NCI-H526 treated with DMSO at 0.1 percent for 48 hours (cell line): ENCODE results near the gene SHC4.

Experiments used
- DNase-seq: peaks from one replicate; lab custom pipeline; 2025; lab: John Stamatoyannopoulos, UW

SHC4 gene

DNA sequence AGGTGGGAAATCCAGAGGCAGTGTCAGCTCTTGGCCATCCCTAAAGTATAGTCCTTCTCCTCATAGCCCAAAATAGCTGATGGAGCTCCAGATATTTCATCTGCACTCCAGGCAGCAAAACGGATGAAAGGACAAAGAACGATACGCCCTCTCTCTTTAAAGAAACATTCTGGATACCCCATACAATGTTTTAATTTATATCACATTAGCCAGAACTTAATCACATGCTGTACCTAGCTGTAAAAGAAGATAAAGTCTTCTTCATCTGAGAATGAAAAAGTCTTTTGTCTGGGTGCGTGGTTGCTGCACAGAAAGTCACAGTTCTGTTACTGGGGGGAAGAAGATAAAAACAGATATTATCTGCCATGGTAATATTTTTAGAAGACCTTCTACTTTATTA is 4.3 kb upstream of the SHC4 start:
- no peak for DNase-seq

DNA sequence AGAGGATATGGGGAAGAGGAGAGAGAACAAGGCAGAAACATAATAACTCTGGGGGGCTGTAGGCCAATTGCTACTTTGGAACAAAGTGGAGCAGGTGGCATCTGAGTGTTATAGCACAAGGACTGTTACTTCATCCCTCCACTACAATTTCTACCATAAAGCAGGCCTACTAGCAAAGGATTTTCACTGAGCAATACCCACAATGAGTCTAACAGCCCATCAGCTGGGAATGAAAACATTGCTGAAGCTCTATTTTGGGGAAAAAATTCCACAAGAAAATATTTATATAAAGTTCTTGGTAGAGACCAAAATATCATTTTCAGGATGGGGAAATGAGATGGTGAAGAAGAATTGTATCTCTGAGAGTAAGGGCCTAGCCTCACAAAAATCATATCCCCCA is 3.6 kb upstream of the SHC4 start:
- no peak for DNase-seq

DNA sequence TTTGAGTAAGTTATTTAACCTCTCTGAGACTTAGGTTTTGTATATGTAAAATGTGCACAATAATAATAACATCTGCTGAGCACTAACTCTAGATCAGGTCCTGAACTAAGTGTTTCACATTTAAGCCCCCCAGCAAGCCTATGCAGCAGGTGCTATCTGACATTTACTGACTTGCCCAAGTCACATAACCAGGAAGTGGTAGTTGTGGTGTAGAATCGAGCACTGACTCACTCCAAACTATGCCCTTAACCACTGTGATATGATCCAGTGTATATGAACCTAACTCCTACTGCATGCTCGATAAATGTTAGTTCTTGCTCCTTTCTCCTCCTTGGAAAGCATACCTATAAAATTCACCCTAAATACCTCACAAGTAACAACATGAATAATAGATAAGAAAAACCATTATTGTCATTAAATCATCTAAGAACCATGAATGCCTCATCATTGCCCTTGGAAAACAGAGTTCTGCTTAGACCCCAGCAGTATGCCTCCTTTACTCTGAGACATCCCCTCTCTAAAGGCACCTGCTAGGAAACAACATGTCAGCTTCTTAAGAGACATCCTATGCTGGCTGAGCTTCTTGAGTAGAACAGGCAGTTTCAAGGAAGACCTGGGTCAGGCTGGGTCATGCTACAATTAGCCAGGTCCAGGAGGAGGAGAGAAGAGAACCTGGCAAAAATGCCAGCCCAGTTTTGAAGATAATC is 3.0 kb upstream of the SHC4 start:
- no peak for DNase-seq

DNA sequence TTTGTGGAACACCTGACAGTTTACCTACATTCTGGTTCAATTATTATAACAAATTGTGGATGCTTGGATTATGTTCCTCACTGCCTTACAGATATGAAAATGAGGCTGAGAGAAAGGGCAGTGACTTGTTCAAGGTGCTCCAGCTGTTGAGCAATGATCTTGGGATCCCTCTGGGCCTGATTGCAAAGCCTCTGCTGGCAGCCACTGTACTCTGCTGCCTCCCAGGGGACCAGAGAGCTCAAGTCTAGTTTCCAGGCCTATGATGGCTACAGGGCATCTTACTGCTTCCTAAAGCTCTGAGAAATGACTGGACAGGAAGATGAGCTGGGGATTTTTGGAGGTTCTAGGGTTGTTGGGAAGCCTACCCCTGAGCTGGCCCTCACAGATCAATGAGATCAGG is 2.3 kb upstream of the SHC4 start:
- no peak for DNase-seq

DNA sequence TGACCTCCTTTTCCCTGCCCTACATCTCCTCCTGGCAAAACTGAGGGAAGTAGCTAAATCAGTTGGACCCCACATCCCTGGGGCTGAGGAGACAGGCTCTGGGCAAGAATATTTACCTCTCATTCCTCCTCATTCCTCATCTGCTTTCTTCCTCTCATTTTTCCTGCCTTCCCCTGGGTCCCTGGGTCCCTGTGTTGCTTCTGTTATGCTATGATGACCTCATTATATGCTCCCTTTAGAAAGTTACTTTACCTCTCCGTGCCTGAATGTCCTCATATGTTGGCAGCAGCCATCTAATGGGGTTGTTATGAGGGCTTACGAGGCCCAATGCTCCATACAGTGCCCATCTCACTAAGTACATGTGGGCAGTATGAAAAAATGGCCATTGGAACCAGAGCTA is 1.2 kb upstream of the SHC4 start:
- DNase-seq, result no peak

DNA sequence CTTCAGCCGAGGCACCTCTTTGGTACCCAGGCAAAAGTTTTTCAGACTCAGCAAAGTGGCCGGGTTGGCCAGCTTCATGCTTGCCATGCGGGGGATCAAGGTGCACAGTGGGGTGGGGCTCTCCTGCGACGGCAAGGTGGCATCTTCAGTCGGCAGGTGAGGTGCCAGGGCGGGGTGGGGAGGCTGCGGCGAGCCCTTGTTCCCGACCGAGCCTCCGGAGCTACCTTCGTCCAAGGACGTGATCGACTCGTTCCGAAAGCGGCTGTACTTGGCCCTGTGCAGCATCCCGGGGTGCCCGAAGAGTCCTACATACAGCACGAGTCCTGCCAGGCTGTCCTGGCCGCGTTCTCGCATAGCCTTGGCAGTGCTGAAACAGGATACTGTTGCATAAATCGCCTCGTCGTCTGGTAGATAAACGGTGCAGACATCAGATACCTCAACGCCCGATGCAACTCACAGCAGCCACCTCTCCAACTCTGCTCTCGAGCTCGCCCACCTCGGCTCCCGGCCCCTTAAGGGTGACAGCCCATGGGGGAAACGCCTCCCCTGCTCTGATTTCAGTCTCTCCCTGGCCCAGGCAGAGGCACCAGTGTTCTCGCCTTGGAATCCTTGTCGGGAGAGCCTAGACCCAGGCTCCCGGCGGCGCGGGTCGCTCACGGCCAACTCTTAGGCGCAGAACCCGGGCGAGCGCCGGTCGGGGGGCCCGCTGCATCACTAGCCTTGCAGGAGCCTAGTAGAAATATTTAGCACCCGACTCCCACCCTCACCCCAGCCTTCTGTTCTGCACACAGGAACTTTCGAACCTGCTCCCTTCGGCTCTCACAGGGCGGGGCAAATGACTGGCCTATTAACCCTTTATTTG is 826 bp downstream of the SHC4 start:
- DNase-seq, result peak; percentile 37

DNA sequence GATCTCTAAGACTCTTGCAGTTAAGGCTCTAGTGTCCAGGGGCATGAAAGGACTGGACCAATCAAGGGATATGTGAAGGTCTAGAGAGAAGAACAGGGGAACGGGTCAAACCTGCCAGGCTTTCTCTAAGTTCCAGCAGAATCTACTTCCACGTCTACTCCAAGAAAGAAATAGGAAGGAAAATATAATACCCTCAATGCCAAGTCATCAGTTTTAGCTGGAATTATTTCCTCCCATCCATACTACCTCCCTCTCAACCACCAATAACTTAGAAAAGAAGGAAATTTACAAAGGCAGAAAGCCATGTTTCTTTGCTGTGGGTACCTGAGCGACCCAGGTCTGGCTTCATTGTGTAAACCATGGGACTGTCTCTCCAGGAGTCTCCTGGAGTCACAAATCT is 7.8 kb downstream of the SHC4 start:
- no peak for DNase-seq

DNA sequence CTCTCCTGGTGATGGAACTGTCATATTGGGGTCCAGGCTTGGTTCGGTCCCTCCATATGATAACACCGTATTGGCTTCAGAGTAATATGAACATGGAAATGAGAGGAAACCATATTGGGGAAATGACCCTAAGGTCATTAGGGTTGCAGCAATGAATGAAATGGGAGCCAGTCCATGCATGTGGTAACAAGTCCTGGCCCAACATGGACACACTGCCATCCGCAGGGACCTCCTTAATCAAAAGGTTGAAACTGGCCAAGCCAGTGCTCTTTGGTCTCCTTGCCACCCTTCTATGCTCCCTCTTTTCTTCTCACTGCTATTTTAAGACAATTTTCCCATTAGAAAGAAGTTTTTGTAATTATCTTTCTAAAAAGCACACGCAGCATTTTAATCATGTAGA is 8.3 kb downstream of the SHC4 start:
- no peak for DNase-seq

DNA sequence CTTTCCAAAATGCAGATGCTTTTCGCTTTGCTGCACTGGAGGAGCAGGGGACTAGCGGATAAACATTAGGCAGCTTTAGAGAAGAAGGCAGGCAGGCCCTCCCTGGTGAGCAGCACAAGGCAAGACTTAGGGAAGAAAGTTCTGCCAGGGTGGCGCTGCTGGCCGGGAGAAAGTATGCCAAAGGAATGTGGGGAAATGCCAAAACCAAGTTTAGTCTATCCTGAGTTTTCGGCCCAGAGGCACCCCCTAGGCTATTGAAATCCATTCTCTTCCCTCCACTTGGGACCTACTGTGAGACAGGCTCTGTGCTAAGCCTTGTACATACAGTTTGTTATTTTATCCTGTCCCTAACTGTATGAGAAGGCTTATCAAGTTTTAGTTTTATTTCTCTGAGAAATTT is 9.2 kb downstream of the SHC4 start:
- no peak for DNase-seq

DNA sequence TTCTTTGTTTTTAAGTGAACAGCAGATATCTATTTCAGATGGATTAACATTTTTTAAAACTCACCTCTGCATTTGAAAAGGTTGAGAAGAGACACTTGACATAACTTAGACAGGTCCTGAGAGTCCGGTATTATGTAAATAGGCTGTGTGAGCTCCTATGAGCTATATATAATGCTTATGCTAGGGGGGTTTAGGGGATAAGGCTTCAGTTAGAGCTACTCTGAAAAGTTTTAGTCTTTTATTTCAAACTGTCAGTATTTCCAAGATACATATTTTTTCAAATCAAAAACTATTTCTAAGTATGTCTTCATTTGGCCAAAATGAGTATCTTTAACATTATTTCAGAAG is 16.9 kb downstream of the SHC4 start:
- no peak for DNase-seq

DNA sequence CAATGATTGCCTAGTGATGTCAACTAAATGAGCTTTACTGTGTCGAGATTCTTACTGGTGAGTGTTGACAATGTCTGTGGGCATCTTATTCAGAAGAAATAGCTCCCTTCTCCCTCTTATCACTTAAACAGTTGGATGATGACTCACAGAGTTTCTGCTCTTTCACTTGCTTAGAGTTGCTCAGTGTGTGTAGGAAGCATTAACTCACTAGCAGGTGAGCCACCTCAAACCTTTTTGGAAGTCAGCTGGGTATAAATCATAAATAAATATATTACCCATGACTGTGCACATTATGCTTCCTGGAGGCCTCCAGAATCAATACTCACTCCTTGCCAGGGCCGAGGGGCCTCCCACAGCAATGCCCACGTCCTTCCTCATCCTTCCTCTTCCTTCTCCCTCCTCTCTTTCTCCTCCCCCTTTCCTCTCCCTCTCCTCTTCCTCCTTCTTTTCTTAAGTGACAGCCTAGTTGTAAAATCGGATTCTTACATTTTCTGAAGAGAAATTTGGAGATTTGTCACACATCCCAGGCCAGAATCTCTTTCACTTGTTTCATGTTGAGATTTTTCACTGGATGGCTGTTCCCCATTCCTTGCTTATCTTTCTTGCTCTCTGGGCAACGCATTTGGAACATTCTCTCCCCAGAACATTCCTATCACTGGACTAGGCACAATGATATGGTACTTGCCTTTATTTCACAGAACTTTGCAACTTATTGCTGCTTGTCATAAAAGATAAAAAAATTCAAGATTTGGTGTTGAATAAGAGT is 17.5 kb downstream of the SHC4 start:
- no peak for DNase-seq

DNA sequence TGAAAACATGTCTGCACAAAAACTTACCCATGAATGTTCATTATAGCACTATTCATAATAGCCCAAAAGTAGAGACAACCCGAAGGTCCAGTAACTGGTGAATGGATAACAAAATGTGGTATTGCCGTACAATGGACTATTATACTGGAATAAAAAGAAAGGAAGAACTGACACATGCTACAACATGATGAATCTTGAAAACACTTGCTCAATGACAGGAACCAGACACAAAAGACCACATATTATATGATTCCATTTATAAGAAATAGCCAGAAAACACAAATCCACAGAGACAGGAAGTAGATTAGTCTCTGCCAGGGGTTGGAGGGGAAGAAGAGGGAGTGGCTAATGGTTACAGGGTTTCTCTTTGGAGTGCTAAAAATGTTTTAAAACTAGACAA is 18.3 kb downstream of the SHC4 start:
- no peak for DNase-seq

DNA sequence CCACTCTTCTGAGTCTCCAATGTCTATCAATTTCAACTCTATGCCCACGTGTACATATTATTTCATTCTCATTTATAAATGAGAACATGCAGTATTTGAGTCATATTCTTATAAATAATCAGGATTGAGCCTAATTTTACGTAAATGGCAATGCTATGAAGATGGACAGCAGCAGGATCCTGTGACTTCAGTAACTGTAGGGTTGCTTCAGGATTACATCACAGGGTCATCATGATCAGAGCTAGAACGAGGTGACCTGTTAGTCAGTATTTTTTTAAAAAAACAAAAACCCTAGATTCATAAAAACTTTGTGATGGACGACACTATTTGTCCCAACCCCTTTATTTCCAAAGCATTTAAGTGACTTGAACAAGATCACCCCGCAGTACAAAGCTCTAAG is 21.8 kb downstream of the SHC4 start:
- no peak for DNase-seq

DNA sequence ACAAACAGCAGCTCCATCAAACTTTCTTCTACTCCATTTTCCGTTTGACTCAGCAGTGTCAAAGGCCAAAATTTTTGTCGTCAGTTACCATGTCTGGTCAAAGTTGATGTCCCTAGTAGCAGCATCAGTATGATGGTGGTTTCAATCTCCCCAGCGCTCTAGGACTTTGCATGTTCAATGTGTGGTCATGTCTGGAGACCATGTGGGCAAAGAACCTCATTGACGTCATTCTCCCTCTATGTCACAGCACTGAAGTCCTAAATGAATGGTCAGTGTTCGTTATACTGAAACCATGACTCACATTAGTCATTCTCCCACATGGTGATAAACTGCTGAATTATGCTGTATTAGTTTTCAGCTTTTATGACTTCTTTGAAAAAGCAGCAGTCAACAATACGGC is 23.2 kb downstream of the SHC4 start:
- no peak for DNase-seq

DNA sequence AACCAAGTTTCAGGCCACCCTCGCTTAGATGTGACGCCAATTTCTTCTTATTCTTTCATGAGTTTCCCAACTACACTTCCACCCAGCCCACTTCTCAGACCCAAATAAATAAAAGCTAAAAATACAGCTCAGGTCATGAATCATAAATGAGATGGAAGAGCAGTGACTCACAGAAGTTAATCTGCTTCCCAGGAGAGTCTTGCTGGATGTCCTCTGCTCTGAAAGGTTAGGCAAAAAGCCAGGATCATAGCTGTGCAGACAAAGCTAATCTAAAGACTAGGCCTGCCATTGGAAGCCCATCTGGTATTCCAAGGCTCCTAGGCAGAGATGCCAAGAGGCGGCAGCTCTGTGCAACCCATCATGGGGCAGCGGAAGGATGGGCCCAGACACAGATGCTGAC is 24.1 kb downstream of the SHC4 start:
- DNase-seq, result no peak

DNA sequence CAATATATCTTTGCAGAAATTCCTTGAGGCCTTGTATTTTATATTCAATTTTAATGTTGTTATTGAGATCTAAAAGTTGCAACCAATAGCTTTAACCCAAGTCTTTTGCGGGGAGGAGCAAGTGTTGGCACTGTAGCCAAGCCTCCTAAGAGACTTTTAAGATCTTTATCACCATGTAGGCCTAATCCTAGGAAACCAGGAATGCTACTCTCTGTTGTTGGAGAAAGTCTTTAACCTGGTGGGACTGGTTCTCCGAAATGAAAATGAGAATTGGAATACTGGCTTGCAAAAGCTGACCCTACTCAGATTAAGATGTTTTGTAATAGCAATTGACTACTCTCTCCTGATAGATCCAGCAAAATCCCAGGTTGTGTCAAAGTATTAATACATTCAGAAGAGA is 25.8 kb downstream of the SHC4 start:
- no peak for DNase-seq

DNA sequence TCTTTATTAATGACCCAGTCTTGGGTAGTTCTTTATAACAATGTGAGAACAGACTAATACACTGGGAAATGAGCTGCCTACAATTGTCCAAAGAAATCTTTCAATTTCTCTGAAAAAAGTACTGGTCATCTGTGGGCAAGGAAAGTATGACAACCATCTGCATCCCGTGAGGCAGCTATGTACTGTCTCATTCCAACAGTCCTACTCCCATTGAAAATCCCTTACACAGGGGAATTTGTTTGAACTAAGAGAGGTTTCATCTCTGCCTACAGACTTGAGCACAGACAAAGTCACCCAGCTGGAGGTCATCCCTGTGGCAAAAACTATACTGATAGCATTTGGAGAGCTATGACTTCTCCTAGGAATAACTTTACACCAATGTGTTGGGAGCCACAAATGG is 27.1 kb downstream of the SHC4 start:
- no peak for DNase-seq

DNA sequence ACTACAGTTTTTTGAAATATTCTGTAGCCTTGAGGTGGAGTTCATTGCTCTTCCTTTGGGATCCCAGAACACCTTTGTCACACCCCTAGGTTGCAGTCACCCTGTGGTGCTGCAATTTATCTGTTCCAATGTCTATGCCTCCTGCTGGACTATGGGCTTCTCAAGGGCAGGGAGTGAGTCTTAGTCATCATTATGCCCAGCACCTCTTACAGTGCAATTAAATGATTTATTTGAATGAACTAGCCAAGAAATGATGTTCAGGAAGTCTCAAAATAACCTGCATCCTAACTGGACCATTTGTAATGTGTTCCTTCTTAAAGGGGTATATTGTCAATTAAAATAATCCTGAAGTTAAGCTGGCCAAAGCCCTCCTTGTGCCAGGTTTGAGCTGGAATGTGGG is 28.5 kb downstream of the SHC4 start:
- DNase-seq, result no peak

DNA sequence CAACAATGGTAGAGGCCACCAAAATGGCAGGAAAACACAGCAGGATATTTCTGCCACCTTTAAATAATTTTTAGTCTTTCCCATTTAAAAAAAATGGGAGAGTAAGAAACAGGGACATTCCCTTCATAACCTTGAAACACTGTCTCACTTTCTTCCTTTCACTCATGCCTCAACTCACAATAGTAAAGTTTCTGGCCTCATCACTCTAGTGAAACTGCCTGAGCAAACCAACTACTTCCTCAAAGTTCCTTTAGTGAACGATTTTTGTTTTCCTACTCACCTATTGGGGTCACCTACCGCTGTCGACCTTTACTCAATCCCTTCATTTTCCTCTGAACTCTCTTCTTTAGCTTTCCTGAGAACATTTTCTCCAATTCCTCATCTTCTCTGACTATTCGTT is 33.0 kb downstream of the SHC4 start:
- no peak for DNase-seq

DNA sequence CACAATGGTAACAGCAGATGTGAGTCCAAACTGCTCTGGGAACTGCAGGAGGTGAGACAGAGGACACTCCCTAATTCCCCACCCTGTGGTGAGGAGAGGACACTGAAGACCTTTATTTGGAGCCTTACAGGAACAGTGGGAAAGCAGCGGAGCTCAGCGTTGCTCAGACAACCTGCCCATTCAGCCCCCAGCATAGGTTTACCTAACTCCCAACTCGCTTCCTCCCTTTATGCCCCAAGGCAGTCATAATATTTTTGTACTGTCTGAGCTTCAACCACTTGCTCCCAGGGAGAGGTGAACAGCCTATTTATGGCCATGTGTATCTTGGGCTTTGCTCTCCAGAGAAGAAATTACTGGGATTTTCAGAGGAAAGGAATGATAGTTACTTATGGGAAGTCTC is 34.1 kb downstream of the SHC4 start:
- DNase-seq, result no peak

DNA sequence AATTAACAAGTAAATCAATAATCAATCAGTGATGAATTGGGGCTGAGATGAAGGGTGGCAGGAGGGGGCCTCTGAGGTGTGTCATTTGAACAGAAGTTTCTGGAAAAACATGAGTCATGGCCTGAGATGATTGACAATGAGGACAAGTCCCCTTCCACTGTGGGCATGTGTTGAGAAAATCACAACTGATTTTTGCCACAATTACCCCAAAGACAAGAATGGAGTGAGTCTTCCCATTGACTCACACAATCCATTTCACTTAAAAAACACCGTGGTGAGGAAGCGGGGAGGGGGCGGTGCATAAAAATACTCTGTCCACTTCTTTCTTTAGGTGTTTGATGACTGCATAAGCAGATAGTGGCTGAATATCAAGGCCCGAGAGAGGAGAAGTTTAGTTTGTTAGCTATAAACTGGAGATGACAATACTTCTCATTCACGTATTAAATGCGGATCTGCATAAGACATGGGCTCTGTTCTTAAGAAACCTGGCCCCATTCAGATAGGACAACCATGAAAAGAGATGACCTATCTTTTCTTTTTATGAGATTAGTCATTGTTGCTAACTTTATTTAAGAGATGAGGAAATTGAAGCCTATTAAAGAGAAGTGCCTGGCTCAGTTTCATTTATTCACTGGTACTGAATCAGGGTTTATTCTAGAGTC is 34.7 kb downstream of the SHC4 start:
- DNase-seq, result no peak

DNA sequence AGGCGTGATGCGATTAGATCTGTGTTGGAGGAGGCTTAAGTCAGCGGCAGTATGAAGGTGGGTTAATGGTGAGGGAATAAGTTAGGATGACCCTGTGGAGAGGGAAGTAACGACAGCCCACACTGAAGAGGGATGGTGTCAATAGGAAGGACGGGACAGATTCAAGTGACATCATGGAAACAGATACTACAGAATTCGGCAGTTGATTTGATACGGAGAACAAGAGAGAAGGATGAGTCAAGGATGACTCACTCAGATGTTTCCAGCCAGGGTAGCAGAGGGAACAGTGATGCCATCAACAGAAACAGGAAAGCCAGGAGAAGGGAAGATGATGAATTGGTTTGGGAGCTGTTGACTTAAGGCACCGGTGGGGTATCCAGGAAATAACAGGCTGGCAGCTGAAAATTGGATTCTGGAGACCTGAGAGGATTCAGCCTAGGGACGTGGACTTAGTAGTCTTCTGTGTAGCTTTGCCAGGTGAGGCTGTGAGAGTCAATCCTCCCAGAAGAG is 38.0 kb downstream of the SHC4 start:
- DNase-seq, result no peak
